ENCODE measurements around the gene TP53I11. TPM values are rescaled to one million over a fixed set of nuclear protein-coding genes. Genes with fewer than 3 reads are reported as not detected.

The TP53I11 gene
- total RNA-seq, 1 experiment from 2014 or later, result 94.2 TPM

GRCh38 chr11:44909557-44909956 is 41.1 kb downstream of the TP53I11 start:
- Histone ChIP-seq H3K4me1 (ENCODE audit: insufficient read depth, low read length) (peaks cover 8% of the 10 kb centered on the region; the same call in 1 of the 2 replicates), H3K79me2 (ENCODE audit: insufficient read depth, low read length) (no peaks in the 10 kb centered on the region), H3K4me2 (ENCODE audit: insufficient read depth, insufficient read length, low read length) (no peak overlapping the region), H3T11ph (ENCODE audit: low read length) (no peak overlapping the region), H2BK20ac (ENCODE audit: low read depth, low read length, poor library complexity, severe bottlenecking) (no peak overlapping the region), H2BK12ac (ENCODE audit: insufficient read length, low read depth, low read length) (no peak overlapping the region), H4K8ac (replicated peaks; ENCODE audit: insufficient read length, low read depth, low read length) (no peak overlapping the region), H3K23me2 (ENCODE audit: insufficient read length, low read depth, low read length, poor library complexity, severe bottlenecking) (no peaks in the 10 kb centered on the region), H2BK5ac (ENCODE audit: insufficient read length, low read length) (no peak overlapping the region), H3K9me3 (ENCODE audit: control insufficient read depth, low read depth, low read length) (no peaks in the 10 kb centered on the region), H2BK120ac (ENCODE audit: low read depth, low read length, poor library complexity, severe bottlenecking) (no peak overlapping the region), H2AK5ac (ENCODE audit: insufficient read length, low read length) (no peak overlapping the region), H3K27me3 (ENCODE audit: insufficient read depth, low read length) (no peaks in the 10 kb centered on the region), H4K5ac (ENCODE audit: insufficient read length, low read depth, low read length) (no peak overlapping the region), H3K56ac (ENCODE audit: insufficient read length, low read depth, low read length) (no peak overlapping the region), H2BK15ac (ENCODE audit: low read depth, low read length) (no peak overlapping the region), H3K9ac (ENCODE audit: extremely low read depth, insufficient read length, low read length) (no peak overlapping the region), H3K79me1 (ENCODE audit: insufficient read depth, low read depth, low read length, poor library complexity, severe bottlenecking) (no peaks in the 10 kb centered on the region), H3K23ac (ENCODE audit: insufficient read length, low read depth, low read length) (no peak overlapping the region), H4K91ac (ENCODE audit: insufficient read length, low read depth, low read length) (no peak overlapping the region), H4K20me1 (ENCODE audit: control insufficient read depth, insufficient read depth, insufficient read length) (no peaks in the 10 kb centered on the region), H3K4ac (ENCODE audit: low read depth, low read length) (no peak overlapping the region), H3K14ac (ENCODE audit: insufficient read depth, low read length) (no peak overlapping the region), H3K27ac (ENCODE audit: insufficient read length, low read depth, low read length) (no peak overlapping the region), H3K18ac (ENCODE audit: insufficient read length, low read depth, low read length) (no peak overlapping the region), H2AFZ (ENCODE audit: low read length) (no peak overlapping the region)
- no peak for DNase-seq
- H3K4me1 Mint-ChIP-seq, result peaks cover 44 to 58% of the 10 kb centered on the region in 2 experiments
- H3K9me3 Mint-ChIP-seq, result no peaks in the 10 kb centered on the region; a peak in 1 of 5 replicates
- H3K4me3 Mint-ChIP-seq, result no peak overlapping the region
- H3K27ac Mint-ChIP-seq, result no peak overlapping the region; a peak in 1 of 7 replicates
- H3K36me3 Mint-ChIP-seq (ENCODE audit: insufficient read depth in 1 of 3, low read depth in 3 of 3), result no peaks in the 10 kb centered on the region
- no peak for TF ChIP-seq CTCF (conservative IDR thresholded peaks at IDR 0.05)
- no CpG with 5 or more reads among the region's 14 CpGs for WGBS (ENCODE audit: extremely low coverage, insufficient read length, low lambda C conversion rate)
- H3K27me3 Mint-ChIP-seq (ENCODE audit: low read depth), result peaks cover 1% of the 10 kb centered on the region; the same call in 1 of the 2 replicates
